Mucosa of rectum (tissue), 2 donors: ENCODE data around the gene KCTD11.
A peak's percentile ranks its signal among the peaks of the same experiment; 100 is the strongest.

ENCODE experiments used
- H3K27ac ChIP-seq, 2 donors: one replicate each; pipeline ENCODE4 v1.7.0; 2013; ENCODE audit warnings: inconsistent platforms in 2 of 2, low read depth in 2 of 2, low read length in 2 of 2
- H3K27me3 ChIP-seq, 2 donors: one replicate each; pipeline ENCODE4 v1.7.0; 2013; ENCODE audit warnings: low read length in 2 of 2; ENCODE audit not compliant: control insufficient read depth in 2 of 2, insufficient read depth in 2 of 2
- H3K36me3 ChIP-seq, 2 donors: one replicate each; pipeline ENCODE4 v1.7.0; 2013; ENCODE audit warnings: low read length in 2 of 2; ENCODE audit not compliant: control insufficient read depth in 2 of 2, insufficient read depth in 2 of 2
- H3K4me1 ChIP-seq, 2 donors: one replicate each; pipeline ENCODE4 v1.7.0; 2013; ENCODE audit warnings: low read length in 2 of 2, mild to moderate bottlenecking in 1 of 2; ENCODE audit not compliant: control insufficient read depth in 2 of 2, insufficient read depth in 2 of 2
- H3K4me3 ChIP-seq, 2 donors: one replicate each; pipeline ENCODE4 v1.7.0; 2013; ENCODE audit warnings: low read length in 2 of 2
- H3K9ac ChIP-seq, 2 donors: one replicate each; pipeline ENCODE4 v1.7.0; 2013; ENCODE audit warnings: low read length in 2 of 2, low read depth in 1 of 2, mild to moderate bottlenecking in 1 of 2
- H3K9me3 ChIP-seq, 2 donors: one replicate each; pipeline ENCODE4 v1.7.0; 2013; ENCODE audit warnings: low read length in 2 of 2; ENCODE audit not compliant: control insufficient read depth in 2 of 2
- donor health status: healthy.
- donor health status: Normal muscosa, but diverticular disease.

KCTD11 gene

GRCh38 chr17:7403043-7403726 lies 51.2 kb downstream of the KCTD11 start:
- Histone ChIP-seq H3K9me3 (no peaks in the 10 kb centered on the region), H3K4me1 (peaks cover 6 to 7% of the 10 kb centered on the region in 2 donors), H3K27me3 (peaks cover 0 to 12% of the 10 kb centered on the region in 2 donors), H3K27ac (peak overlapping the region; percentile 92), H3K4me3 (peak overlapping the region; percentile 82 to 91), H3K9ac (peak overlapping the region; percentile 43 to 77), H3K36me3 (no peaks in the 10 kb centered on the region)

- peaks cover 0 to 12% of the 10 kb centered on the region in 2 donors for H3K27me3 ChIP-seq
- no peaks in the 10 kb centered on the region for H3K9me3 ChIP-seq
- H3K9ac ChIP-seq = peak overlapping the region; percentile 43 to 77
- no peaks in the 10 kb centered on the region for H3K36me3 ChIP-seq
- H3K4me1 ChIP-seq = peaks cover 6 to 7% of the 10 kb centered on the region in 2 donors
- H3K4me3 ChIP-seq = peak overlapping the region; percentile 82 to 91
- peak overlapping the region; percentile 92 for H3K27ac ChIP-seq
Measured at GRCh38 chr17:7403727-7403976, 51.7 kb downstream of the KCTD11 start.

GRCh38 chr17:7403977-7404736 lies 52.2 kb downstream of the KCTD11 start, which contains the start of gene TMEM256:
TMEM256 (minus strand) TSS chr17:7404097; CDS start chr17:7404084, 13 bp downstream.
- Histone ChIP-seq H3K9me3 (no peaks in the 10 kb centered on the region), H3K4me3 (peak within 1 kb of the TSS; percentile 82 to 91), H3K27ac (peak within 1 kb of the TSS; percentile 92), H3K4me1 (peaks cover 6 to 7% of the 10 kb centered on the region in 2 donors), H3K36me3 (no peaks in the 10 kb centered on the region), H3K9ac (peak within 1 kb of the TSS; percentile 52 to 77), H3K27me3 (peaks cover 0 to 12% of the 10 kb centered on the region in 2 donors)
